ENCODE data around the gene SFI1.

SFI1 gene

DNA sequence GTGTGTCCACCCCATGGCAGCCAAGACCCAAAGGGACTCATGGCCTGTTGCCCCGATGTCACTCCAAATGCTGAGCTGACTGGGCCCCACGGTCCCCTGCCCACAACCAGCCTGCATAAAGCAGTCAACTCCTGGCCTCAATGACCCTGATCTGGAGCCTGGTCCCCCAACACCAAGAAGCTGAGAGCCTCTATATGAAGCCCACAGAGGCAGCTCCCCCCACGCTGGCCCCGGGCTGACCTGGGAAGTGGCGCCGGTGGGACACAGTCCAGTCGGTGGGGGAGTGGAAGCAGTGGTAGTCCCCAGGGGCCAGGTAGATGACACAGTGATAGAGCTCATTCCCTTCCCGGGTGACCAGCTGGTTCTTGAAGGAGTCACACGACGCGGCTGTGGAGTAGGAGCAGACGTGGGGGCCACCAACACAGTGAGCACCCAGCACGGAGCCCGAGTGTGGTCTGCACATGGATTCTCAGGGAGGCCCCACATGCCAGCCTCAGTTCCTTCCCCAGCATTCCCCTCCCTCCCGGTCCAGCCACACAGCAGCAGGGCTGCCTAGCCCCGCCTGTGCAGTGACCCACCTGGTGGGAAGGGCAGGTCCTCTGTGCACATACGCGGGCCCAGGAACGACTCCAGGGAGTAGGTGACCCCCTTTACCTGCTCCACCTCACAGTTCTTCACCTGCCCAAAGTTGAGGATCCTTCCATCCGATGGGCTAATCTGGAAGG is 124.6 kb downstream of the SFI1 start:
- no peak overlapping the region for H2AFZ ChIP-seq (ENCODE audit: low read length)
- no peaks in the 10 kb centered on the region for H3K9me2 ChIP-seq (replicated peaks; ENCODE audit: low read depth, low read length)
- H3K4me3 ChIP-seq (ENCODE audit: low read length, poor library complexity, severe bottlenecking): no peak overlapping the region
- H4K20me1 ChIP-seq (ENCODE audit: insufficient read depth, low read length, poor library complexity, severe bottlenecking): peaks cover 15% of the 10 kb centered on the region
- H3F3A ChIP-seq (ENCODE audit: low read depth): no peaks in the 10 kb centered on the region
- TF ChIP-seq, protein P1, sequence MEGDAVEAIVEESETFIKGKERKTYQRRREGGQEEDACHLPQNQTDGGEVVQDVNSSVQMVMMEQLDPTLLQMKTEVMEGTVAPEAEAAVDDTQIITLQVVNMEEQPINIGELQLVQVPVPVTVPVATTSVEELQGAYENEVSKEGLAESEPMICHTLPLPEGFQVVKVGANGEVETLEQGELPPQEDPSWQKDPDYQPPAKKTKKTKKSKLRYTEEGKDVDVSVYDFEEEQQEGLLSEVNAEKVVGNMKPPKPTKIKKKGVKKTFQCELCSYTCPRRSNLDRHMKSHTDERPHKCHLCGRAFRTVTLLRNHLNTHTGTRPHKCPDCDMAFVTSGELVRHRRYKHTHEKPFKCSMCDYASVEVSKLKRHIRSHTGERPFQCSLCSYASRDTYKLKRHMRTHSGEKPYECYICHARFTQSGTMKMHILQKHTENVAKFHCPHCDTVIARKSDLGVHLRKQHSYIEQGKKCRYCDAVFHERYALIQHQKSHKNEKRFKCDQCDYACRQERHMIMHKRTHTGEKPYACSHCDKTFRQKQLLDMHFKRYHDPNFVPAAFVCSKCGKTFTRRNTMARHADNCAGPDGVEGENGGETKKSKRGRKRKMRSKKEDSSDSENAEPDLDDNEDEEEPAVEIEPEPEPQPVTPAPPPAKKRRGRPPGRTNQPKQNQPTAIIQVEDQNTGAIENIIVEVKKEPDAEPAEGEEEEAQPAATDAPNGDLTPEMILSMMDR (conservative IDR thresholded peaks at IDR 0.05; ENCODE audit: low read length): no peak
- no peak for TF ChIP-seq EZH2phosphoT487 (IDR thresholded peaks at IDR 0.05; ENCODE audit: borderline replicate concordance)
- no peak overlapping the region for H3K4me2 ChIP-seq (ENCODE audit: low read depth, low read length, poor library complexity, severe bottlenecking)
- peaks cover 4% of the 10 kb centered on the region for H3K4me1 ChIP-seq (ENCODE audit: insufficient read depth, low read length, poor library complexity, severe bottlenecking)
- H3K9ac ChIP-seq (ENCODE audit: low read depth, low read length, poor library complexity, severe bottlenecking): no peak overlapping the region
- peaks cover 38% of the 10 kb centered on the region; the same call in 1 of the 2 replicates for H3K79me2 ChIP-seq (ENCODE audit: insufficient read depth, low read length)
- H3K9me3 ChIP-seq (ENCODE audit: insufficient read depth, low read depth, low read length): no peaks in the 10 kb centered on the region
- H3K27me3 ChIP-seq (ENCODE audit: insufficient read depth, low read length, poor library complexity, severe bottlenecking): no peaks in the 10 kb centered on the region
- peaks cover 72% of the 10 kb centered on the region; the same call in 1 of the 2 replicates for H3K36me3 ChIP-seq (ENCODE audit: insufficient read depth, low read length)

DNA sequence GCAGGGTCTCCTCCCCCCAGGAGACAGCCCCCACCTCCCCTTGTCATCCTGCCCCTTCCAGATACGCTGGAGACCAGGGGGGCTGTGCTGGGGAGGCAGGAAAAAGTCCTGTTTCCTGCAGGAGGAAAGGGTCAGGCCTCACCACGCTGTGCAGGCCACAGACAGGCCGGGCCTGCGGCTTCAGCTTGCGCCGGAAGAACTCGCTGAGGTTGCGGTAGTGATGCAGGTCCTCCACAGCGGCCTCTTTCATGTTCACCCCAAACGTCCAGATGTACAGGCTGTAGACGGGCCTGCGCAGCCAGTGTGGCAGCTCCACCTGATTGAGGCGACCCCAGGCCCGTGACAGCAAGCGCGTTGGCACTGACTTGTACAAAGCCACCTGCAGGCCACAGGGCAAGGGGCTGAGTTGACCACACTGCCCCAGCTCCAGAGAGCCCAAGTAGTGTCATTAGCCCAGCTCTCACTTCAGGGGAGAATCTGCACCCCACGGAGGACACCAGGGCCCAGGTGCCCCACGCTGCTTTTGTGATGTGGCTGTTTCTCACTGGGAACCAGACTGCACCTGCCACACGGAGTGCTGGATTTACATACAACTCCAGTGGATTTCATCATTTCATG is 125.3 kb downstream of the SFI1 start:
- no peak overlapping the region for H3K4me3 ChIP-seq (ENCODE audit: low read length, poor library complexity, severe bottlenecking)
- H3K36me3 ChIP-seq (ENCODE audit: insufficient read depth, low read length): peaks cover 72% of the 10 kb centered on the region; the same call in 1 of the 2 replicates
- H4K20me1 ChIP-seq (ENCODE audit: insufficient read depth, low read length, poor library complexity, severe bottlenecking): peaks cover 22% of the 10 kb centered on the region
- H3K4me1 ChIP-seq (ENCODE audit: insufficient read depth, low read length, poor library complexity, severe bottlenecking): no peaks in the 10 kb centered on the region
- no peaks in the 10 kb centered on the region for H3K9me3 ChIP-seq (ENCODE audit: insufficient read depth, low read depth, low read length)
- H3K27me3 ChIP-seq (ENCODE audit: insufficient read depth, low read length, poor library complexity, severe bottlenecking): no peaks in the 10 kb centered on the region
- no peaks in the 10 kb centered on the region for H3F3A ChIP-seq (ENCODE audit: low read depth)
- H2AFZ ChIP-seq (ENCODE audit: low read length): no peak overlapping the region
- no peak for TF ChIP-seq EZH2phosphoT487 (IDR thresholded peaks at IDR 0.05; ENCODE audit: borderline replicate concordance)
- TF ChIP-seq, protein P1 (conservative IDR thresholded peaks at IDR 0.05; ENCODE audit: low read length): no peak
- H3K9me2 ChIP-seq (replicated peaks; ENCODE audit: low read depth, low read length): no peaks in the 10 kb centered on the region
- H3K4me2 ChIP-seq (ENCODE audit: low read depth, low read length, poor library complexity, severe bottlenecking): no peak overlapping the region
- H3K79me2 ChIP-seq (ENCODE audit: insufficient read depth, low read length): peaks cover 45% of the 10 kb centered on the region
- H3K9ac ChIP-seq (ENCODE audit: low read depth, low read length, poor library complexity, severe bottlenecking): no peak overlapping the region

GRCh38 chr22:31622980-31623379 is 126.6 kb downstream of the SFI1 start:
- peaks cover 59% of the 10 kb centered on the region; the same call in 1 of the 2 replicates for H3K36me3 ChIP-seq (ENCODE audit: insufficient read depth, low read length)
- H3K9me2 ChIP-seq (replicated peaks; ENCODE audit: low read depth, low read length): no peaks in the 10 kb centered on the region
- peaks cover 58% of the 10 kb centered on the region for H3K79me2 ChIP-seq (ENCODE audit: insufficient read depth, low read length)
- no peaks in the 10 kb centered on the region for H3F3A ChIP-seq (ENCODE audit: low read depth)
- H4K20me1 ChIP-seq (ENCODE audit: insufficient read depth, low read length, poor library complexity, severe bottlenecking): peaks cover 35% of the 10 kb centered on the region
- no peaks in the 10 kb centered on the region for H3K9me3 ChIP-seq (ENCODE audit: insufficient read depth, low read depth, low read length)
- H3K4me2 ChIP-seq (ENCODE audit: low read depth, low read length, poor library complexity, severe bottlenecking): no peak overlapping the region
- H2AFZ ChIP-seq (ENCODE audit: low read length): no peak overlapping the region
- H3K4me3 ChIP-seq (ENCODE audit: low read length, poor library complexity, severe bottlenecking): no peak overlapping the region
- peaks cover 10% of the 10 kb centered on the region for H3K4me1 ChIP-seq (ENCODE audit: insufficient read depth, low read length, poor library complexity, severe bottlenecking)
- TF ChIP-seq, protein P1 (conservative IDR thresholded peaks at IDR 0.05; ENCODE audit: low read length): no peak
- TF ChIP-seq EZH2phosphoT487 (IDR thresholded peaks at IDR 0.05; ENCODE audit: borderline replicate concordance): no peak
- no peak overlapping the region for H3K9ac ChIP-seq (ENCODE audit: low read depth, low read length, poor library complexity, severe bottlenecking)
- H3K27me3 ChIP-seq (ENCODE audit: insufficient read depth, low read length, poor library complexity, severe bottlenecking): no peaks in the 10 kb centered on the region

Measured in Loucy (cell line).